Small intestine (tissue), 7 donors: Measurements from ENCODE around the gene RERE. TPM values are rescaled to one million over a fixed set of nuclear protein-coding genes. Genes with fewer than 3 reads are reported as not detected.

Source experiments
- DNase-seq, 2 donors: peaks; one replicate each; pipeline versions ENCODE4 v3.0.0 to v3.0.0-alpha.2; 2013
- FAIRE-seq: peaks from 2 replicates; lab custom pipeline; 2012; peaks lifted over from hg19 to GRCh38; lab: Jason Lieb, UNC
- H3K27ac ChIP-seq, 3 donors: one replicate each; pipeline ENCODE4 v1.5.1; 2013; ENCODE audit warnings: low read length in 2 of 3, mild to moderate bottlenecking in 2 of 3, control low read depth in 1 of 3, inconsistent platforms in 1 of 3, low read depth in 1 of 3, moderate library complexity in 1 of 3
- H3K27me3 ChIP-seq, 3 donors: one replicate each; pipeline ENCODE4 v1.6.1; 2013; ENCODE audit warnings: low read length in 3 of 3, inconsistent platforms in 1 of 3; ENCODE audit not compliant: control insufficient read depth in 3 of 3, insufficient read depth in 3 of 3
- H3K36me3 ChIP-seq, 3 donors: one replicate each; pipeline ENCODE4 v1.6.1; 2013; ENCODE audit warnings: low read length in 3 of 3, inconsistent platforms in 1 of 3, low read depth in 1 of 3, mild to moderate bottlenecking in 1 of 3, moderate library complexity in 1 of 3; ENCODE audit not compliant: control insufficient read depth in 3 of 3, insufficient read depth in 2 of 3
- H3K4me1 ChIP-seq, 3 donors: one replicate each; pipeline ENCODE4 v1.6.1; 2013; ENCODE audit warnings: low read length in 2 of 3, inconsistent platforms in 1 of 3, low read depth in 1 of 3, mild to moderate bottlenecking in 1 of 3, moderate library complexity in 1 of 3; ENCODE audit not compliant: control insufficient read depth in 3 of 3, insufficient read depth in 2 of 3
- H3K4me3 ChIP-seq, 3 donors: one replicate each; pipeline ENCODE4 v1.5.1; 2013; ENCODE audit warnings: low read length in 3 of 3, control low read depth in 1 of 3, inconsistent platforms in 1 of 3, low read depth in 1 of 3, mild to moderate bottlenecking in 1 of 3, moderate library complexity in 1 of 3
- H3K9me3 ChIP-seq, 2 donors: one replicate each; pipeline ENCODE4 v1.6.1; 2013; ENCODE audit warnings: low read depth in 1 of 2, low read length in 1 of 2; ENCODE audit not compliant: control insufficient read depth in 2 of 2, insufficient read depth in 1 of 2
- WGBS, 3 donors: extraction: QIAGEN DNeasy Blood & Tissue Kit; methylation state at CpG; one replicate each; pipeline ENCODE4 v1.1.7; 2013; 5-methylcytosine and 5-hydroxymethylcytosine counted together
- polyA plus RNA-seq, 4 donors: library from polyadenylated mRNA; stranded (reverse) in 3 of 4; unstranded in 1 of 4; fragments of 200-250 nt in 3 of 4; fragments of 120-200 nt in 1 of 4; gene quantifications; one replicate each; pipeline versions ENCODE4 v1.2.1 to v1.2.3, GENCODE V29; 2013
- donor health status: healthy with polysubstance abuse.
- donor health status: control.
- donor health status: control.
- donor health status: Bipolar disorder and iron deficiency.
- donor health status: healthy.

The RERE gene
- polyA plus RNA-seq, 4 donors: 19.5 to 66.8 (median 25.8) TPM

- Histone ChIP-seq H3K4me3 (no peak overlapping the region), H3K4me1 (peaks cover 0 to under 1% (median 0%) of the 10 kb centered on the region in 3 donors), H3K36me3 (peaks cover 0 to 13% (median 0%) of the 10 kb centered on the region in 3 donors), H3K27ac (no peak overlapping the region), H3K27me3 (no peaks in the 10 kb centered on the region), H3K9me3 (no peaks in the 10 kb centered on the region)
- DNase-seq (no peak), FAIRE-seq (no peak)
- WGBS, 3 donors: 68 to 78% (median 78%) methylated on average over 4 of the region's 4 CpGs
These were observed 284.3 kb downstream of the RERE start for GRCh38 chr1:8533124-8533523.

- peaks cover 0 to 10% (median 0%) of the 10 kb centered on the region in 3 donors for H3K36me3 ChIP-seq
- peaks cover 0 to 2% (median 0%) of the 10 kb centered on the region in 3 donors for H3K4me1 ChIP-seq
- no peaks in the 10 kb centered on the region for H3K27me3 ChIP-seq
- DNase-seq (no peak), FAIRE-seq (no peak)
- 83 to 90% (median 90%) methylated on average over 3 of the region's 3 CpGs for WGBS, 3 donors
- H3K27ac ChIP-seq: no peak overlapping the region
- no peak overlapping the region for H3K4me3 ChIP-seq
- H3K9me3 ChIP-seq: no peaks in the 10 kb centered on the region
These were observed 287.5 kb downstream of the RERE start for GRCh38 chr1:8529901-8530300.

GRCh38 chr1:8527941-8528340 is 289.5 kb downstream of the RERE start:
- WGBS, 3 donors: 72 to 86% (median 75%) methylated on average over 4 of the region's 4 CpGs
- DNase-seq (no peak), FAIRE-seq (no peak)
- Histone ChIP-seq H3K9me3 (no peaks in the 10 kb centered on the region), H3K27me3 (no peaks in the 10 kb centered on the region), H3K36me3 (peaks cover 0 to 11% (median 0%) of the 10 kb centered on the region in 3 donors), H3K4me3 (no peak overlapping the region), H3K27ac (peak overlapping the region in 1 of 3 donors; percentile 45), H3K4me1 (peaks cover 0 to 7% (median 2%) of the 10 kb centered on the region in 3 donors)

GRCh38 chr1:8525558-8526275 is 291.7 kb downstream of the RERE start:
- 5 to 17% (median 5%) methylated on average over 11 of the region's 11 CpGs for WGBS, 3 donors
- Histone ChIP-seq H3K27me3 (no peaks in the 10 kb centered on the region), H3K4me1 (peaks cover 2 to 8% (median 7%) of the 10 kb centered on the region in 3 donors), H3K9me3 (no peaks in the 10 kb centered on the region), H3K4me3 (peak overlapping the region; percentile 12 to 57 (median 40)), H3K27ac (peak overlapping the region; percentile 76 to 94 (median 86)), H3K36me3 (peaks cover 0 to 13% (median 0%) of the 10 kb centered on the region in 3 donors)
- no peak for FAIRE-seq
- peak; percentile 88 to 95 for DNase-seq

GRCh38 chr1:8525216-8525557 is 292.3 kb downstream of the RERE start:
- H3K27ac ChIP-seq: peak overlapping the region; percentile 76 to 94 (median 86)
- DNase-seq (peak in 1 of 2 donors; percentile 42), FAIRE-seq (no peak)
- no peaks in the 10 kb centered on the region for H3K9me3 ChIP-seq
- H3K36me3 ChIP-seq: peaks cover 0 to 13% (median 0%) of the 10 kb centered on the region in 3 donors
- 4 to 29% (median 6%) methylated on average over 6 of the region's 6 CpGs for WGBS, 3 donors
- peak overlapping the region; percentile 12 to 57 (median 40) for H3K4me3 ChIP-seq
- H3K4me1 ChIP-seq: peaks cover 2 to 9% (median 7%) of the 10 kb centered on the region in 3 donors
- no peaks in the 10 kb centered on the region for H3K27me3 ChIP-seq

- H3K27ac ChIP-seq: peak overlapping the region in 2 of 3 donors; percentile 61 to 76
- peaks cover 0 to 11% (median 0%) of the 10 kb centered on the region in 3 donors for H3K36me3 ChIP-seq
- FAIRE-seq (no peak), DNase-seq (no peak)
- peaks cover 2 to 9% (median 7%) of the 10 kb centered on the region in 3 donors for H3K4me1 ChIP-seq
- peak overlapping the region in 1 of 3 donors; percentile 40 for H3K4me3 ChIP-seq
- WGBS, 3 donors: 32 to 49% (median 33%) methylated on average over 2 of the region's 2 CpGs
- no peaks in the 10 kb centered on the region for H3K27me3 ChIP-seq
- H3K9me3 ChIP-seq: no peaks in the 10 kb centered on the region
These were observed 292.7 kb downstream of the RERE start for GRCh38 chr1:8524627-8525157.

- no peak for FAIRE-seq
- no peaks in the 10 kb centered on the region for H3K27me3 ChIP-seq
- H3K4me3 ChIP-seq: no peak overlapping the region
- 52 to 78% (median 73%) methylated on average over 5 of the region's 5 CpGs for WGBS, 3 donors
- no peak for DNase-seq
- H3K27ac ChIP-seq: peak overlapping the region in 1 of 3 donors; percentile 78
- peaks cover 0 to 11% (median 0%) of the 10 kb centered on the region in 3 donors for H3K36me3 ChIP-seq
- H3K9me3 ChIP-seq: no peaks in the 10 kb centered on the region
- H3K4me1 ChIP-seq: peaks cover 2 to 9% (median 7%) of the 10 kb centered on the region in 3 donors
These were observed 293.7 kb downstream of the RERE start for GRCh38 chr1:8523666-8524206.

GRCh38 chr1:8520483-8520966 is 296.9 kb downstream of the RERE start:
- Histone ChIP-seq H3K4me3 (no peak overlapping the region), H3K4me1 (peaks cover 2 to 12% (median 9%) of the 10 kb centered on the region in 3 donors), H3K36me3 (peaks cover 0 to 16% (median 0%) of the 10 kb centered on the region in 3 donors), H3K27me3 (no peaks in the 10 kb centered on the region), H3K27ac (peak overlapping the region in 1 of 3 donors; percentile 50), H3K9me3 (no peaks in the 10 kb centered on the region)
- DNase-seq (peak; percentile 42 to 48), FAIRE-seq (no peak)
- WGBS, 3 donors: 28 to 56% (median 50%) methylated on average over 6 of the region's 6 CpGs
